DND-41 (cell line): ENCODE measurements around the gene PCGF3.

Experiments
- ATAC-seq: fragments of 200-7000 bp; cut with Tn5 transposase; 3 replicates; pipeline ENCODE4 v1.9.1; 2021; ENCODE audit warnings: low read depth; ENCODE audit not compliant: insufficient read depth
- DNase-seq: peaks from one replicate; pipeline ENCODE4 v3.0.0-alpha.2; 2020
- H2AFZ ChIP-seq: 2 replicates; pipeline ENCODE4 v1.6.0; 2012; ENCODE audit warnings: low read depth, low read length
- H3K27ac ChIP-seq: 2 replicates; pipeline ENCODE4 v1.5.1; 2012; ENCODE audit warnings: low read length, inconsistent platforms
- H3K27me3 ChIP-seq: fragments of 200-600 bp; sonication (generic); 2 replicates; pipeline ENCODE4 v1.6.0; 2012; ENCODE audit warnings: low read length, mild to moderate bottlenecking, inconsistent platforms; ENCODE audit not compliant: insufficient read depth, poor library complexity
- H3K36me3 ChIP-seq: 2 replicates; pipeline ENCODE4 v1.5.1; 2012; ENCODE audit warnings: low read length, inconsistent platforms; ENCODE audit not compliant: insufficient read depth
- H3K4me1 ChIP-seq: 2 replicates; pipeline ENCODE4 v1.5.1; 2012; ENCODE audit warnings: mild to moderate bottlenecking, low read length; ENCODE audit not compliant: insufficient read depth
- H3K4me2 ChIP-seq: 2 replicates; pipeline ENCODE4 v1.6.0; 2012; ENCODE audit warnings: mild to moderate bottlenecking, moderate library complexity, low read length, inconsistent platforms; ENCODE audit not compliant: insufficient read depth
- H3K4me3 ChIP-seq, 2 experiments: fragments of 200-600 bp in 1 of 2; shearing (Covaris generic) in 1 of 2; 2 replicates each; pipeline ENCODE4 v1.5.1; 2012 to 2016; ENCODE audit warnings: inconsistent platforms in 2 of 2, low read length in 2 of 2, mild to moderate bottlenecking in 2 of 2, low read depth in 1 of 2, moderate library complexity in 1 of 2
- H3K79me2 ChIP-seq: 2 replicates; pipeline ENCODE4 v1.6.0; 2012; ENCODE audit warnings: low read length, inconsistent platforms; ENCODE audit not compliant: insufficient read depth
- H3K9ac ChIP-seq: 2 replicates; pipeline ENCODE4 v1.6.0; 2012; ENCODE audit warnings: low read depth, mild to moderate bottlenecking, inconsistent platforms, low read length, moderate library complexity
- H3K9me3 ChIP-seq: 2 replicates; pipeline ENCODE4 v1.5.1; 2012; ENCODE audit warnings: low read length, moderate library complexity, mild to moderate bottlenecking, inconsistent platforms; ENCODE audit not compliant: insufficient read depth, severe bottlenecking
- H4K20me1 ChIP-seq: 2 replicates; pipeline ENCODE4 v1.6.0; 2012; ENCODE audit warnings: low read length; ENCODE audit not compliant: insufficient read depth
- EZH2 ChIP-seq: IDR thresholded peaks from 3 replicates; pipeline ENCODE4 v1.6.1; 2012; ENCODE audit warnings: borderline replicate concordance, low read depth, mild to moderate bottlenecking, moderate library complexity, low read length, inconsistent platforms; ENCODE audit not compliant: severe bottlenecking
- TF ChIP-seq, protein P1 (sequence below): IDR thresholded peaks from 2 replicates; pipeline ENCODE4 v1.5.1; 2012; ENCODE audit warnings: borderline replicate concordance, low read length, moderate library complexity, mild to moderate bottlenecking; ENCODE audit not compliant: poor library complexity, severe bottlenecking; ENCODE audit errors: extremely low read depth

Gene PCGF3

DNA sequence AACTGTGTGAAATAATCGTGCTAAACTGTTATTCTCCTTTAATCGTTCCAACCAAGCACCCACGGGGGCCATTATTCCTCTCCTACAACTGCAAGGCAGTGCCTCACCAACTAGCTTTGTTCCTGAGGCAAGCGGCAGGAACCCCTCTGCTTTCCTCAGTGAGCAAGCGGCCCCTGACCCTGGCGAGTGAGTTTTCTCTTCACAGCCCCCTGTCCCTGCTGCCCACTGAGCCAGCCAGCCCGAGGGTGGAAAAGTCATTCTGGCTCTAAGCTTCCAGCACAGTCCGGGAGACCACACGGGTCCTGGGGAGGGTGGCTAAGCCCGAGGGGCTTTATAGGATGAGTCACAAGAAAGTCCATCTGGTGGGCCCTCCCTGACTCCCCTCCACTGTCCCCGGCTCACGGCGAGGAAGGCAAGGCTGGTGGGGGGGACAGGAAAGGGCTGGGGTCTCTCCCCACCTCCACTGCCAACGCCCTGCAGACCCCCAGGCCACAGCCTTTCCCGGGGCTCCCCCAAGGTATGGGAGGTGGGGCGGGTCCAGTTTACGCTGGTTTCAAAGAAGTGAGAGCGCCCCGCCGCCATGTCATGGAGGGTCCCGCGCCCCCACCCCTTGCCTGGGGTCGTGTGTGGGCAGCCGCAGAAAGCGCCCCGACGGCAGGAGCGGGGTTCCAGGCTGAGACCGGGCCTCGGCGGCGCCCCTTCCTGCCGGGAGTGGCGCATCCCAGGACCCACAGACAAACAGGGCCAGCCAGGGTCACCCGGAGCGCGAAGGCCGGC lies 75.3 kb downstream of the PCGF3 start:
- no peak for TF ChIP-seq EZH2
- TF ChIP-seq, protein P1, sequence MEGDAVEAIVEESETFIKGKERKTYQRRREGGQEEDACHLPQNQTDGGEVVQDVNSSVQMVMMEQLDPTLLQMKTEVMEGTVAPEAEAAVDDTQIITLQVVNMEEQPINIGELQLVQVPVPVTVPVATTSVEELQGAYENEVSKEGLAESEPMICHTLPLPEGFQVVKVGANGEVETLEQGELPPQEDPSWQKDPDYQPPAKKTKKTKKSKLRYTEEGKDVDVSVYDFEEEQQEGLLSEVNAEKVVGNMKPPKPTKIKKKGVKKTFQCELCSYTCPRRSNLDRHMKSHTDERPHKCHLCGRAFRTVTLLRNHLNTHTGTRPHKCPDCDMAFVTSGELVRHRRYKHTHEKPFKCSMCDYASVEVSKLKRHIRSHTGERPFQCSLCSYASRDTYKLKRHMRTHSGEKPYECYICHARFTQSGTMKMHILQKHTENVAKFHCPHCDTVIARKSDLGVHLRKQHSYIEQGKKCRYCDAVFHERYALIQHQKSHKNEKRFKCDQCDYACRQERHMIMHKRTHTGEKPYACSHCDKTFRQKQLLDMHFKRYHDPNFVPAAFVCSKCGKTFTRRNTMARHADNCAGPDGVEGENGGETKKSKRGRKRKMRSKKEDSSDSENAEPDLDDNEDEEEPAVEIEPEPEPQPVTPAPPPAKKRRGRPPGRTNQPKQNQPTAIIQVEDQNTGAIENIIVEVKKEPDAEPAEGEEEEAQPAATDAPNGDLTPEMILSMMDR = no peak
- peak; percentile 24 for DNase-seq
- ATAC-seq = no peak
- Histone ChIP-seq H3K9ac (peak overlapping the region; percentile 100), H3K4me1 (peaks cover 40% of the 10 kb centered on the region), H3K4me3 (peak overlapping the region; percentile 99 to 100), H4K20me1 (peaks cover 45% of the 10 kb centered on the region), H3K27me3 (no peaks in the 10 kb centered on the region), H3K9me3 (no peaks in the 10 kb centered on the region), H3K36me3 (peaks cover 53% of the 10 kb centered on the region), H3K27ac (peak overlapping the region; percentile 95), H2AFZ (peak overlapping the region; percentile 92), H3K4me2 (peak overlapping the region; percentile 78), H3K79me2 (peaks cover 56% of the 10 kb centered on the region)

DNA sequence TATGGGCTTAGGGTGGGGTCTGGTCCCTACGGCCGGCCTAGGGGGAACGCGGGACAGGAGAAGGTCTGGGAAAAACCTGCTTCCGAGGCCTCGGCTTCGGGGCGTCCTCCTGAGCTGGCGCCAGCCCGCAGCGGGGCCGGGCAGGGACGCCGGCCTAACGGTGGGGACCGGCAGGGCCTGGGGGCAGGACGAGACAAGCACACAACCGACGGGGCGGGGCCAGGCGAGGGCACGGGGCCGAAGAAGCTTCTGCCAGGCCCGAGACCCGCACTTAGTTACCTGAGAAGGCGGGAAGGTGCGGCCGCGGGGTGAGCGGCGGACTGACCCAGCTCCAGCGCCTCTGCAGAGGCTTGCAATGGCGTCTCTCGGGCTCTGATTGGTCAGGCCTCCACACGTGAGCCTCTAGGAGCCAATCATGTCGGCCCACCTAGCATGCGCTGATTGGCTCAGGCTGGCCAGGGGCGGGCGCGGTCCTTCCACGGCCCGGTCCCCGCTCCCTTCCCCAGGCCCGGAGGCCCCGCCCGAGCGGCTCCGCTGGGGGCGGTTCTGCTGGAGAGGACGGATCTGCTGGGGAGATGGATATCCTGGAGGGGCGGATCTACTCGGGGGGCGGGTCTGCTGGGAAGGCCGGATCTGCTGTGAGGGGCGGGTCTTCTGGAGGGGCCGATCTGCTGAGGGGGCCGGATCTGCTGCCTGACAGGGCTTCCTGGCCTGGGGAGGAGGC lies 76.0 kb downstream of the PCGF3 start:
- peaks cover 47% of the 10 kb centered on the region for H3K36me3 ChIP-seq
- peaks cover 41% of the 10 kb centered on the region for H4K20me1 ChIP-seq
- H3K79me2 ChIP-seq = peaks cover 50% of the 10 kb centered on the region
- H3K27ac ChIP-seq = peak overlapping the region; percentile 95
- H3K4me2 ChIP-seq = peak overlapping the region; percentile 78
- H3K4me3 ChIP-seq = peak overlapping the region; percentile 99 to 100
- DNase-seq (peak; percentile 100), ATAC-seq (peak; percentile 93)
- peak overlapping the region; percentile 100 for H3K9ac ChIP-seq
- H3K27me3 ChIP-seq = no peaks in the 10 kb centered on the region
- TF ChIP-seq, protein P1 = no peak
- H3K4me1 ChIP-seq = peaks cover 39% of the 10 kb centered on the region
- no peaks in the 10 kb centered on the region for H3K9me3 ChIP-seq
- H2AFZ ChIP-seq = peak overlapping the region; percentile 92

DNA sequence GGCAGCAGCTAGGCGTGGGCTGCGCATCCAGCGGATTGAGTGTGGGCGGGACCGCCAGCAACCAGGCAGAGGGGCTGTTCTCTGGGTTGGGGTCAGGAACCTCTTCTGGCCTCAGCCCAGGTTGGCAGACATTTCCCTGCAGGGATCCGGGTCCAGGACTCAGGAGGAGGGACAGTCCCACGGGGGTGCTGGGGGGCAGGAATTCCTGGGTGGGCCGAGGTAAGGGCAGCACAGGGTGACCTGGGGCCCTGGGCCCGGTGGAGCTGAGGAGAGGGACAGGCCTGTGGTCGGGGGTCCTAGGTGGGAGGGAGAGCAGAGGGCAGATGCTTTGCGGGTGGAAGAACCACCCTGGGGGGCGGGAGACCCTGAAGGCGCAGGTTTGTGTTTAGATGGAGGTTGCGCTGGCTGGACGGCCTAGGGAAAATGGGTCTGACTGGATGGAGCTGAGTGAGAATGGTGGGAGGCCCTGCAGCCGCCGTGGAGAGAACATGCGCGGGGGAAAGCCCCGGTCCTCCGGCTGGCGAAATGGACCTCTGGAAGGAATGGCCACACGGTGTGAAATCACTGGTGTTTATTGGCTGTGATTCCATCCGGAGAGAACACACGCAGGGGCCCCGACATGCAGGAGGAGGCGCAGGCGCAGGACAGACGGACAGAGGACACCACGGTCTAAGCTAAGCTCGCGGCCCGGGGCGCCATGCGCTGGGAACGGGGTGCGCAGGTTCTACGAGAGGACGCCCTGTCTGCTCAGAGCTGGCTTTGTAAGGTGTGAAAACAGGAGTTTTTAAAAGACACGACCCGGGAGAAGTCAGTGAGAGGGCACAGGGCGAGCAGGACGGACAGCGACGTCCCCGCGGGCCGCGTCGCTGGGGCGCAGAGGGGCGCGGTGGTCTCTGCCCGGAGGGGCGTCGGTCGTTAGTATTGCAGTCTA lies 79.0 kb downstream of the PCGF3 start:
- ATAC-seq = no peak
- peaks cover 25% of the 10 kb centered on the region for H3K4me1 ChIP-seq
- no peak for TF ChIP-seq EZH2
- TF ChIP-seq, protein P1 = no peak
- H3K4me3 ChIP-seq = no peak overlapping the region
- no peak overlapping the region for H2AFZ ChIP-seq
- H3K36me3 ChIP-seq = peaks cover 20% of the 10 kb centered on the region
- no peak overlapping the region for H3K4me2 ChIP-seq
- no peak for DNase-seq
- no peak overlapping the region for H3K9ac ChIP-seq
- no peak overlapping the region for H3K27ac ChIP-seq
- H3K9me3 ChIP-seq = no peaks in the 10 kb centered on the region
- H4K20me1 ChIP-seq = peaks cover 19% of the 10 kb centered on the region
- peaks cover 20% of the 10 kb centered on the region for H3K79me2 ChIP-seq
- H3K27me3 ChIP-seq = no peaks in the 10 kb centered on the region
